ENCODE results near the gene SLC22A12. TPM values are rescaled to one million over a fixed set of nuclear protein-coding genes. Genes with fewer than 3 reads are reported as not detected.
"Not testable (repeated sequence)": the region's sequence is repeated elsewhere in the genome, so short reads cannot be mapped to it uniquely, and the experiment has no call there.

SLC22A12 gene
- polyA plus RNA-seq, 1 donor from 2014 or later = not detected

DNA sequence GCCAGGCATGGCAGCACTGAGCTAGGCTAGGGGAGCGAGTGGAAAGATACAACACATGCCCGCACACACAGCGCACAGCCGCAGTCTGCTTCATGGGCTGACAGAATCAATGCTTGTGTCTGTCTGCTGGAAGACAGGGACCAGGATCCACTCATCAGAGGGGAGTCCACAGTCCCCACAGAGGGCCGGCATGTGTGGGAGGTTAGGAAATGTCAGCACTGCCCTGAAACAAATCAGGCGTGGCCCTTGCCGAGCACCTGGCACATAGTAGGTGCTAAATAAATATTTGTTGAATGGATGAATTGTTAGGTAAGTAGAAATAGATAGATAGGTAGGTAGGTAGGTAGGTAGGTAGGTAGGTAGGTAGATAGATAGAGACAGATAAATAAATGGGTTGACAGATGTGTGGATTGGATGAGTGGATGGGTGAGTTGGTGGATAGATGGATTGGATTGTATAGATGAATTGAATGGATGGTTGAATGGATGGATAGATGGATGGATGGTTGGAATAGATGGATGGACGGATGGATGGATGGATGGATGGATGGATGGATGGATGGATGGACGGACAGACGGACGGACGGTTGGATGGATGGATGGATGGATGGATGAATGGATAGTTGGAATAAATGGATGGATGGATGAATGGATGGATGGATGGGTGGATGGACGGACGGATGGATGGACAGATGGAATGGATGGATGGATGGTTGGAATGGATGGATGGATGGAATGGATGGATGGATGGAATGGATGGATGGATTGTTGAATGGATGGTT lies 3.3 kb downstream of the SLC22A12 start:
- Histone ChIP-seq H3K9me3 (ENCODE audit: low read length) (no peaks in the 10 kb centered on the region), H3K9me2 (ENCODE audit: insufficient read depth, low read length) (no peaks in the 10 kb centered on the region), H3K79me2 (replicated peaks; ENCODE audit: insufficient read depth, low read length) (no peaks in the 10 kb centered on the region), H4K20me1 (ENCODE audit: insufficient read depth) (no peaks in the 10 kb centered on the region), H3K9ac (ENCODE audit: low read length) (no peak overlapping the region), H3K27me3 (ENCODE audit: insufficient read depth, low read depth, low read length) (no peaks in the 10 kb centered on the region), H2AFZ (ENCODE audit: low read depth, low read length) (no peak overlapping the region), H3F3A (ENCODE audit: insufficient read depth, low read length, poor library complexity, severe bottlenecking) (no peaks in the 10 kb centered on the region), H3K4me3 (ENCODE audit: low read length) (no peak overlapping the region), H3K36me3 (ENCODE audit: insufficient read depth, low read length) (no peaks in the 10 kb centered on the region), H3K27ac (ENCODE audit: low read length) (no peak overlapping the region), H3K4me2 (ENCODE audit: low read length) (no peak overlapping the region)
- TF ChIP-seq RAD21 (conservative IDR thresholded peaks at IDR 0.05) (no peak), EZH2 (IDR thresholded peaks at IDR 0.05; ENCODE audit: borderline replicate concordance, insufficient read depth, low read length, poor library complexity, severe bottlenecking) (no peak), POLR2AphosphoS5 (IDR thresholded peaks at IDR 0.05) (no peak), MXI1 (conservative IDR thresholded peaks at IDR 0.05; ENCODE audit: poor library complexity, severe bottlenecking) (no peak), SMC3 (conservative IDR thresholded peaks at IDR 0.05; ENCODE audit: poor library complexity) (no peak), TAF1 (IDR thresholded peaks at IDR 0.05; ENCODE audit: low read depth) (no peak), EP300 (conservative IDR thresholded peaks at IDR 0.05; ENCODE audit: poor library complexity, severe bottlenecking) (no peak)
- TF ChIP-seq, protein P1, sequence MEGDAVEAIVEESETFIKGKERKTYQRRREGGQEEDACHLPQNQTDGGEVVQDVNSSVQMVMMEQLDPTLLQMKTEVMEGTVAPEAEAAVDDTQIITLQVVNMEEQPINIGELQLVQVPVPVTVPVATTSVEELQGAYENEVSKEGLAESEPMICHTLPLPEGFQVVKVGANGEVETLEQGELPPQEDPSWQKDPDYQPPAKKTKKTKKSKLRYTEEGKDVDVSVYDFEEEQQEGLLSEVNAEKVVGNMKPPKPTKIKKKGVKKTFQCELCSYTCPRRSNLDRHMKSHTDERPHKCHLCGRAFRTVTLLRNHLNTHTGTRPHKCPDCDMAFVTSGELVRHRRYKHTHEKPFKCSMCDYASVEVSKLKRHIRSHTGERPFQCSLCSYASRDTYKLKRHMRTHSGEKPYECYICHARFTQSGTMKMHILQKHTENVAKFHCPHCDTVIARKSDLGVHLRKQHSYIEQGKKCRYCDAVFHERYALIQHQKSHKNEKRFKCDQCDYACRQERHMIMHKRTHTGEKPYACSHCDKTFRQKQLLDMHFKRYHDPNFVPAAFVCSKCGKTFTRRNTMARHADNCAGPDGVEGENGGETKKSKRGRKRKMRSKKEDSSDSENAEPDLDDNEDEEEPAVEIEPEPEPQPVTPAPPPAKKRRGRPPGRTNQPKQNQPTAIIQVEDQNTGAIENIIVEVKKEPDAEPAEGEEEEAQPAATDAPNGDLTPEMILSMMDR (IDR thresholded peaks at IDR 0.05; ENCODE audit: poor library complexity, severe bottlenecking) = no peak
- TF ChIP-seq, protein P2, sequence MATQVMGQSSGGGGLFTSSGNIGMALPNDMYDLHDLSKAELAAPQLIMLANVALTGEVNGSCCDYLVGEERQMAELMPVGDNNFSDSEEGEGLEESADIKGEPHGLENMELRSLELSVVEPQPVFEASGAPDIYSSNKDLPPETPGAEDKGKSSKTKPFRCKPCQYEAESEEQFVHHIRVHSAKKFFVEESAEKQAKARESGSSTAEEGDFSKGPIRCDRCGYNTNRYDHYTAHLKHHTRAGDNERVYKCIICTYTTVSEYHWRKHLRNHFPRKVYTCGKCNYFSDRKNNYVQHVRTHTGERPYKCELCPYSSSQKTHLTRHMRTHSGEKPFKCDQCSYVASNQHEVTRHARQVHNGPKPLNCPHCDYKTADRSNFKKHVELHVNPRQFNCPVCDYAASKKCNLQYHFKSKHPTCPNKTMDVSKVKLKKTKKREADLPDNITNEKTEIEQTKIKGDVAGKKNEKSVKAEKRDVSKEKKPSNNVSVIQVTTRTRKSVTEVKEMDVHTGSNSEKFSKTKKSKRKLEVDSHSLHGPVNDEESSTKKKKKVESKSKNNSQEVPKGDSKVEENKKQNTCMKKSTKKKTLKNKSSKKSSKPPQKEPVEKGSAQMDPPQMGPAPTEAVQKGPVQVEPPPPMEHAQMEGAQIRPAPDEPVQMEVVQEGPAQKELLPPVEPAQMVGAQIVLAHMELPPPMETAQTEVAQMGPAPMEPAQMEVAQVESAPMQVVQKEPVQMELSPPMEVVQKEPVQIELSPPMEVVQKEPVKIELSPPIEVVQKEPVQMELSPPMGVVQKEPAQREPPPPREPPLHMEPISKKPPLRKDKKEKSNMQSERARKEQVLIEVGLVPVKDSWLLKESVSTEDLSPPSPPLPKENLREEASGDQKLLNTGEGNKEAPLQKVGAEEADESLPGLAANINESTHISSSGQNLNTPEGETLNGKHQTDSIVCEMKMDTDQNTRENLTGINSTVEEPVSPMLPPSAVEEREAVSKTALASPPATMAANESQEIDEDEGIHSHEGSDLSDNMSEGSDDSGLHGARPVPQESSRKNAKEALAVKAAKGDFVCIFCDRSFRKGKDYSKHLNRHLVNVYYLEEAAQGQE (IDR thresholded peaks at IDR 0.05; ENCODE audit: borderline replicate concordance) = no peak

DNA sequence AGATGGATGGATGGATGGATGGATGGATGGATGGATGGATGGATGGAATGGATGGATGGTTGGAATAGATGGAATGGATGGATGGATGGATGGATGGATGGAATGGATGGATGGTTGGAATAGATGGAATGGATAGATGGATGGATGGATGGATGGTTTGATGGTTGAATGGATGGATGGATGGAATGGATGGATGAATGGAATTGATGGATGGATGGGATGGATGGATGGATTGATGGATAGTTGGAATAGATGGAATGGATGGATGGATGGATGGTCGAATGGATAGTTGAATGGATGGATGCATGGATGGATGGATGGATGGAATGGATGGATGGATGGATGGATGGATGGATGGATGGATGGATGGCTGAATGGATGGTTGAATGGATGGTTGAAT lies 4.9 kb downstream of the SLC22A12 start:
- H3K79me2 ChIP-seq (replicated peaks; ENCODE audit: insufficient read depth, low read length); H3K9me2 ChIP-seq (ENCODE audit: insufficient read depth, low read length); H4K20me1 ChIP-seq (ENCODE audit: insufficient read depth); H3K36me3 ChIP-seq (ENCODE audit: insufficient read depth, low read length); H3K27ac ChIP-seq (ENCODE audit: low read length); H3K27me3 ChIP-seq (ENCODE audit: insufficient read depth, low read depth, low read length); H3K9ac ChIP-seq (ENCODE audit: low read length); H3K4me3 ChIP-seq (ENCODE audit: low read length); H2AFZ ChIP-seq (ENCODE audit: low read depth, low read length); H3K9me3 ChIP-seq (ENCODE audit: low read length); H3K4me2 ChIP-seq (ENCODE audit: low read length); H3F3A ChIP-seq (ENCODE audit: insufficient read depth, low read length, poor library complexity, severe bottlenecking): not testable (repeated sequence)
